ENCODE results near the gene C10orf71. TPM values are rescaled to one million over a fixed set of nuclear protein-coding genes. Genes with fewer than 3 reads are reported as not detected.

C10orf71 gene
- total RNA-seq, 2 experiments from 2014 or later = not detected

DNA sequence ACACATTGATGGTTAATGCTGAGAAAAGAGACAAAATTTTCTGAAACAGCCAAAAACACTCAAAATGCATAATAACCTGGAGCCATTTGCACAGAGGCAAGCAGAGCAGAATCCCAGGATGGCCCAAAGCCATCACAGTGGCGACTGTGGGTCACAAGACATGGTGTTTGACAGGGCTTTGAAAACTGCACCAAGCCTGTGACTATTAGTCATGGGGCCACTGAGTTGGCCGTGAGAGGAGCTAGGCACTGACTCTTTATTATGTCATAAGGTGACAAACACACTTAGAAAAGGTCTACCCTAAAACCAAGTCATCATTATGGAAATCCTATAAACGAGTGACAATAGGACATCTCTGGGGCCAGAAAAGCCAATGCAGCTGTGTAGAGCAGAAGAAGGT is 73.0 kb downstream of the C10orf71 start:
- no peak for DNase-seq
- Mint-ChIP-seq H3K4me3 (no peak overlapping the region), H3K9me3 (no peaks in the 10 kb centered on the region), H3K27me3 (peaks cover 15% of the 10 kb centered on the region), H3K36me3 (no peaks in the 10 kb centered on the region), H3K27ac (no peak overlapping the region), H3K4me1 (no peaks in the 10 kb centered on the region)
- POLR2A ChIA-PET = no interaction called here
- no peak for ATAC-seq (ENCODE audit: low read depth)

GRCh38 chr10:49373361-49373760 is 74.4 kb downstream of the C10orf71 start:
- POLR2A ChIA-PET = no interaction called here
- peaks cover 21% of the 10 kb centered on the region for H3K27me3 Mint-ChIP-seq
- DNase-seq (no peak), ATAC-seq (ENCODE audit: low read depth) (no peak)
- H3K36me3 Mint-ChIP-seq = no peaks in the 10 kb centered on the region
- no peaks in the 10 kb centered on the region for H3K9me3 Mint-ChIP-seq
- no peak overlapping the region for H3K4me3 Mint-ChIP-seq
- H3K27ac Mint-ChIP-seq = no peak overlapping the region
- H3K4me1 Mint-ChIP-seq = no peaks in the 10 kb centered on the region

- Mint-ChIP-seq H3K36me3 (no peaks in the 10 kb centered on the region), H3K9me3 (no peaks in the 10 kb centered on the region), H3K27me3 (peaks cover 21% of the 10 kb centered on the region), H3K4me1 (no peaks in the 10 kb centered on the region), H3K27ac (no peak overlapping the region), H3K4me3 (no peak overlapping the region)
- DNase-seq (no peak), ATAC-seq (ENCODE audit: low read depth) (no peak)
- POLR2A ChIA-PET = no interaction called here
Observed at GRCh38 chr10:49374740-49375139, 75.8 kb downstream of the C10orf71 start.

GRCh38 chr10:49375611-49376010 is 76.6 kb downstream of the C10orf71 start:
- H3K4me3 Mint-ChIP-seq = no peak overlapping the region
- peaks cover 19% of the 10 kb centered on the region for H3K27me3 Mint-ChIP-seq
- DNase-seq (no peak), ATAC-seq (ENCODE audit: low read depth) (no peak)
- no peaks in the 10 kb centered on the region for H3K9me3 Mint-ChIP-seq
- H3K27ac Mint-ChIP-seq = no peak overlapping the region
- POLR2A ChIA-PET = no interaction called here
- no peaks in the 10 kb centered on the region for H3K4me1 Mint-ChIP-seq
- H3K36me3 Mint-ChIP-seq = no peaks in the 10 kb centered on the region

Other genes starting within 250 kb of the C10orf71 start
- not detected for gene VSTM4, start 183.6 kb upstream of the C10orf71 start, total RNA-seq
- gene FAM170B, start 165.1 kb upstream of the C10orf71 start, total RNA-seq = not detected
- 10 to 100 TPM; 11.2 to 12.3 TPM for gene TMEM273, start 110.8 kb upstream of the C10orf71 start, total RNA-seq
- not detected for gene DRGX, start 96.9 kb downstream of the C10orf71 start, total RNA-seq
- 10 to 100 TPM; 31.8 to 34.8 TPM for gene ERCC6, start 240.0 kb downstream of the C10orf71 start, total RNA-seq

All from activated naive CD8-positive, alpha-beta T cell treated with anti-CD3 and anti-CD28 coated beads, Interleukin-2, amount 10 ng/mL, durations not matched to agents 7 days and 5 days (primary cell).